ENCODE measurements around the gene CASP8AP2. TPM values are rescaled to one million over a fixed set of nuclear protein-coding genes. Genes with fewer than 3 reads are reported as not detected.
A peak's percentile ranks its signal among the peaks of the same experiment; 100 is the strongest.

Gene CASP8AP2
- total and polyA plus RNA-seq, 2 of the 13 experiments (the other 11 are each of a cell fraction or from before 2014, with no cell fraction given): 5.7 to 13.5 TPM

- 0 out of 2 replicates have a peak, but pooled peaks have one; percentile 61 for TF ChIP-seq POGK (CRISPR knock-in tag; conservative IDR thresholded peaks at IDR 0.05)
- TF ChIP-seq ZNF543 (CRISPR knock-in tag; IDR thresholded peaks at IDR 0.05): no peak
- peak; percentile 40; the same call in 1 of the 2 replicates for TF ChIP-seq HOXA5 (CRISPR knock-in tag; IDR thresholded peaks at IDR 0.05)
- peak; percentile 67; the same call in 1 of the 2 replicates for TF ChIP-seq ZNF275 (CRISPR knock-in tag; IDR thresholded peaks at IDR 0.05; ENCODE audit: borderline replicate concordance)
- TF ChIP-seq TAF1 (CRISPR knock-in tag; IDR thresholded peaks at IDR 0.05): peak; percentile 88
- TF ChIP-seq SAP130 (CRISPR knock-in tag; IDR thresholded peaks at IDR 0.05; ENCODE audit: low read depth): peak; percentile 100
- TF ChIP-seq KLF11 (CRISPR knock-in tag; IDR thresholded peaks at IDR 0.05): peak; percentile 90; the same call in 1 of the 2 replicates
- peak; percentile 89 for TF ChIP-seq ASH2L (IDR thresholded peaks at IDR 0.05; ENCODE audit: insufficient read length, low read depth, low read length)
- peak; percentile 97 for TF ChIP-seq CCDC6 (CRISPR knock-in tag; IDR thresholded peaks at IDR 0.05)
- TF ChIP-seq FOXC1 (CRISPR knock-in tag; IDR thresholded peaks at IDR 0.05; ENCODE audit: borderline replicate concordance): peak; percentile 82; the same call in 1 of the 2 replicates
- TF ChIP-seq ZNF687 (CRISPR knock-in tag; IDR thresholded peaks at IDR 0.05): peak; percentile 99
- no peak for TF ChIP-seq ZNF432 (CRISPR knock-in tag; IDR thresholded peaks at IDR 0.05; ENCODE audit: borderline replicate concordance)
- TF ChIP-seq PHF20 (CRISPR knock-in tag; IDR thresholded peaks at IDR 0.05): peak; percentile 98
- TF ChIP-seq MTF1 (CRISPR knock-in tag; IDR thresholded peaks at IDR 0.05): no peak
- peak; percentile 79; the same call in 1 of the 2 replicates for TF ChIP-seq ZNF552 (CRISPR knock-in tag; IDR thresholded peaks at IDR 0.05; ENCODE audit: borderline replicate concordance)
- TF ChIP-seq PATZ1 (CRISPR knock-in tag; IDR thresholded peaks at IDR 0.05): peak; percentile 70
- peak; percentile 23; the same call in 1 of the 2 replicates for TF ChIP-seq CSRNP1 (CRISPR knock-in tag; IDR thresholded peaks at IDR 0.05)
Observed at GRCh38 chr6:89819336-89820130, 10.1 kb upstream of the CASP8AP2 start, which contains the start of gene MDN1 (continued).

Data from HepG2 (cell line).